SK-N-SH (cell line): ENCODE results near the gene MANBA. TPM values are rescaled to one million over a fixed set of nuclear protein-coding genes. Genes with fewer than 3 reads are reported as not detected.

Experiments used
- CTCF ChIA-PET: fragments of 300-600, 350-600 bp; formaldehyde crosslinking; extraction: SDS; loops from one replicate; lab custom pipeline; 2021; lab: Yijun Ruan, JAX
- POLR2A ChIA-PET: fragments of 350-600 bp; sonication (Branson Sonifier 250); formaldehyde crosslinking; extraction: SDS; loops from one replicate; lab custom pipeline; 2020; ENCODE audit warnings: antibody characterized with exemption, inconsistent platforms; lab: Yijun Ruan, JAX
- DNase-seq: peaks from one replicate; pipeline ENCODE4 v3.0.0; 2012
- H2AFZ ChIP-seq: fragments of 200-600 bp; sonication (generic); 2 replicates; pipeline ENCODE4 v1.8.1; 2016; ENCODE audit warnings: antibody characterized with exemption, mild to moderate bottlenecking, low read depth
- H3F3A ChIP-seq: fragments of 200-600 bp; sonication (generic); replicated peaks from 2 replicates; pipeline ENCODE3; 2016; ENCODE audit warnings: antibody characterized with exemption, mild to moderate bottlenecking; ENCODE audit not compliant: insufficient read depth
- H3K27ac ChIP-seq, 2 experiments: fragments of 200-500 bp in 1 of 2; fragments of 200-600 bp in 1 of 2; sonication (Bioruptor generic) in 1 of 2; sonication (generic), shearing (Covaris generic) in 1 of 2; 2 replicates each; pipeline versions ENCODE4 v1.5.1 to v1.6.1; 2014 to 2016; ENCODE audit warnings: low read depth in 2 of 2, inconsistent platforms in 1 of 2, low read length in 1 of 2, mild to moderate bottlenecking in 1 of 2, mixed read lengths in 1 of 2
- H3K27me3 ChIP-seq: fragments of 200-600 bp; sonication (generic), shearing (Covaris generic); 2 replicates; pipeline ENCODE4 v1.6.1; 2016; ENCODE audit warnings: mixed run types; ENCODE audit not compliant: insufficient read depth
- H3K36me3 ChIP-seq, 2 experiments: fragments of 200-500 bp in 1 of 2; fragments of 200-600 bp in 1 of 2; sonication (Bioruptor generic) in 1 of 2; sonication (generic) in 1 of 2; replicated peaks in 1 of 2; 2 replicates each; pipeline versions ENCODE3 to v1.5.1; 2014 to 2016; ENCODE audit warnings: low read length in 1 of 2, mild to moderate bottlenecking in 1 of 2; ENCODE audit not compliant: insufficient read depth in 2 of 2, control insufficient read depth in 1 of 2
- H3K4me1 ChIP-seq, 2 experiments: fragments of 200-500 bp in 1 of 2; fragments of 200-600 bp in 1 of 2; sonication (Bioruptor generic) in 1 of 2; sonication (generic), shearing (Covaris generic) in 1 of 2; 2 replicates each; pipeline versions ENCODE4 v1.5.1 to v1.6.1; 2014 to 2016; ENCODE audit warnings: low read depth in 1 of 2, low read length in 1 of 2, mixed run types in 1 of 2; ENCODE audit not compliant: insufficient read depth in 2 of 2, control insufficient read depth in 1 of 2
- H3K4me2 ChIP-seq: fragments of 200-600 bp; sonication (generic), shearing (Covaris generic); 2 replicates; pipeline ENCODE4 v1.6.1; 2017; ENCODE audit warnings: mixed run types
- H3K4me3 ChIP-seq, 2 experiments: fragments of 200-500 bp in 1 of 2; fragments of 200-600 bp in 1 of 2; sonication (Bioruptor generic) in 1 of 2; sonication (generic), shearing (Covaris generic) in 1 of 2; 2 replicates each; pipeline versions ENCODE4 v1.5.1 to v1.8.1; 2014 to 2016; ENCODE audit warnings: low read depth in 2 of 2, inconsistent platforms in 1 of 2, low read length in 1 of 2, mild to moderate bottlenecking in 1 of 2, mixed read lengths in 1 of 2, moderate library complexity in 1 of 2
- H3K79me2 ChIP-seq: fragments of 200-600 bp; sonication (generic); 2 replicates; pipeline ENCODE4 v1.8.1; 2017; ENCODE audit warnings: mild to moderate bottlenecking; ENCODE audit not compliant: insufficient read depth
- H3K9ac ChIP-seq: fragments of 200-600 bp; sonication (generic); 2 replicates; pipeline ENCODE4 v1.6.1; 2017; ENCODE audit warnings: mixed run types
- H3K9me2 ChIP-seq: fragments of 200-600 bp; sonication (generic); 2 replicates; pipeline ENCODE4 v1.6.1; 2017; ENCODE audit warnings: mixed run types
- H3K9me3 ChIP-seq: fragments of 200-600 bp; sonication (generic); 2 replicates; pipeline ENCODE4 v1.6.1; 2017; ENCODE audit warnings: mixed run types, mild to moderate bottlenecking, moderate library complexity
- H4K20me1 ChIP-seq: fragments of 200-600 bp; sonication (generic); 2 replicates; pipeline ENCODE4 v1.6.1; 2017; ENCODE audit warnings: mild to moderate bottlenecking, mixed run types; ENCODE audit not compliant: insufficient read depth
- EP300 ChIP-seq, 2 experiments: IDR thresholded peaks; 2 replicates each; pipeline versions ENCODE4 v1.4.0 to v1.6.1; 2012; ENCODE audit warnings: borderline replicate concordance in 1 of 2, low read depth in 1 of 2, low read length in 1 of 2
- FOXJ3 ChIP-seq: sonication (generic); formaldehyde crosslinking; IDR thresholded peaks from 2 replicates; pipeline ENCODE4 v1.5.1; 2020; ENCODE audit warnings: mild to moderate bottlenecking, missing genetic modification reagents
- GATA2 ChIP-seq: sonication (generic); formaldehyde crosslinking; IDR thresholded peaks from 2 replicates; pipeline ENCODE4 v1.5.0; 2020; ENCODE audit warnings: mild to moderate bottlenecking, missing genetic modification reagents
- JUND ChIP-seq: IDR thresholded peaks from 2 replicates; pipeline ENCODE4 v1.4.0; 2012
- POLR2AphosphoS5 ChIP-seq: IDR thresholded peaks from 2 replicates; pipeline ENCODE4 v1.6.1; 2012; ENCODE audit warnings: low read depth, low read length
- RCOR1 ChIP-seq: fragments of 150-350 bp; IDR thresholded peaks from 2 replicates; pipeline ENCODE4 v1.6.1; 2017; ENCODE audit warnings: antibody characterized with exemption, low read length
- SIN3A ChIP-seq: IDR thresholded peaks from 2 replicates; pipeline ENCODE4 v1.6.1; 2012; ENCODE audit warnings: low read depth, mild to moderate bottlenecking, low read length, moderate library complexity, borderline replicate concordance
- SMC3 ChIP-seq: IDR thresholded peaks from 2 replicates; pipeline ENCODE4 v1.6.1; 2012; ENCODE audit warnings: low read depth, low read length, improper control_type of control experiment
- TAF1 ChIP-seq: IDR thresholded peaks from 2 replicates; pipeline ENCODE4 v1.6.1; 2012; ENCODE audit warnings: low read depth, mild to moderate bottlenecking, low read length, moderate library complexity, borderline replicate concordance
- TEAD4 ChIP-seq: IDR thresholded peaks from 2 replicates; pipeline ENCODE4 v1.4.0; 2012; ENCODE audit warnings: mild to moderate bottlenecking, borderline replicate concordance; ENCODE audit not compliant: insufficient read depth
- USF1 ChIP-seq: IDR thresholded peaks from 2 replicates; pipeline ENCODE4 v1.4.0; 2012; ENCODE audit warnings: low read depth, borderline replicate concordance
- WGBS: methylation state at CpG from one replicate; pipeline ENCODE4 v1.1.6; 2017; ENCODE audit warnings: low lambda C conversion rate; 5-methylcytosine and 5-hydroxymethylcytosine counted together
- polyA plus RNA-seq, 3 experiments: library from polyadenylated mRNA; depleted of rRNA; stranded (reverse); fragments of >200 nt; gene quantifications; 2 replicates each; pipeline ENCODE4 v1.2.3, GENCODE V29; 2012
- TF ChIP-seq, protein P1 (sequence below): IDR thresholded peaks from 2 replicates; pipeline ENCODE4 v1.4.0; 2012; ENCODE audit warnings: low read depth
- TF ChIP-seq, protein P2 (sequence below): IDR thresholded peaks from 2 replicates; pipeline ENCODE4; 2012

Gene MANBA
- polyA plus RNA-seq, 1 of the 3 experiments (the other 2 are of a cell fraction) = 13.4 TPM

DNA sequence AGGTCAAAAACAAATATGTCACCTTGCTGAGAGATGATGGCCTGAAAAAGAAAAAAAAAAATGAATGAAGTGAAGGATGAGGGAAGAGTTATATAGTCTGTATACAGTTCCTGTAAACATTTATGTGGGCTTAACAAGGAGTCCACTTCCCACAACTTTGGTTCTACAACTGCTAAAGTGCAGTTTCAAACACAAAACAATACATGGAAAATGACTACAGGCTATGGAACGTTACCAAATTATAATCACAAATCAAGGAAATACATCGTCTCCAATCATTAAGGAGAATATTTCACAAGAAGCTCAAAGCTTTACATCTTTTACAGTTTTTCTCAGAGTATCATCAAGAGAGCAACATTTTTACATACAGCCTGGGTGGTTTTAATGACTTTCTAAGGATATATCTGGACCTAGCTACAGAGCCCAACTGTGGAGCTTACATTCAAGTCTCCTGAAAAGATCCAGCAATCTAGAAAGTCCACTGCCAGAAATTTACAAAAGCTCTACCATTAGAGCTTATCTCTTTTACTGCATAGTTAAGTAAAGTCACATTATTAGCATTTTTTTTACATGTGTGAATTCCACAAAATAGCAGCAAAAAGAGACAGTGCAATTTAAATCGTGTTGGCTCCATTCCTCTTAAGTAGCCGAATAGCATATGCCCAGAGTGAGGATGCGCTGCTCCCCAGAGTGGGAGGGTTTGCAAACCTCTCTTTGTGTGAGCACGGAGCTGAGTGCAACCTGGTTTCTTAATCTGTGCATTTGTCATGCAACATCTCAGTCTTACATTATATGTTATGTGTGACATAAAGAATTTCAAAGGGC is 128.3 kb downstream of the MANBA start:
- H3K4me1 ChIP-seq = 0 out of 4 replicates have a peak, but pooled peaks cover 0 to 5% of the 10 kb centered on the region in 2 experiments
- TF ChIP-seq POLR2AphosphoS5 (no peak), FOXJ3 (CRISPR knock-in tag) (no peak), TAF1 (no peak), JUND (no peak), RCOR1 (no peak), GATA2 (CRISPR knock-in tag) (no peak), SIN3A (no peak), SMC3 (no peak)
- TF ChIP-seq, protein P1, sequence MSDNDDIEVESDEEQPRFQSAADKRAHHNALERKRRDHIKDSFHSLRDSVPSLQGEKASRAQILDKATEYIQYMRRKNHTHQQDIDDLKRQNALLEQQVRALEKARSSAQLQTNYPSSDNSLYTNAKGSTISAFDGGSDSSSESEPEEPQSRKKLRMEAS = no peak
- TF ChIP-seq, all 33 proteins: peak for 0
- Histone ChIP-seq H3K9me2 (no peaks in the 10 kb centered on the region), H3K27me3 (no peaks in the 10 kb centered on the region), H2AFZ (no peak overlapping the region), H3K4me3 (no peak overlapping the region), H3K79me2 (no peaks in the 10 kb centered on the region), H3K9ac (no peak overlapping the region), H4K20me1 (no peaks in the 10 kb centered on the region), H3K9me3 (no peaks in the 10 kb centered on the region), H3K4me2 (no peak overlapping the region), H3F3A (peaks cover 8% of the 10 kb centered on the region), H3K27ac (no peak overlapping the region), H3K36me3 (peaks cover 8 to 23% of the 10 kb centered on the region in 2 experiments)
- 75% methylated on average over 6 of the region's 6 CpGs for WGBS
- POLR2A ChIA-PET = no interaction called here
- CTCF ChIA-PET = interaction anchor here (1.0 to 1.4 kb wide), 2 partner anchors 9 to 62 kb away, joined by 3 to 5 read pairs; no protein-coding TSS in a partner anchor
- DNase-seq = no peak

DNA sequence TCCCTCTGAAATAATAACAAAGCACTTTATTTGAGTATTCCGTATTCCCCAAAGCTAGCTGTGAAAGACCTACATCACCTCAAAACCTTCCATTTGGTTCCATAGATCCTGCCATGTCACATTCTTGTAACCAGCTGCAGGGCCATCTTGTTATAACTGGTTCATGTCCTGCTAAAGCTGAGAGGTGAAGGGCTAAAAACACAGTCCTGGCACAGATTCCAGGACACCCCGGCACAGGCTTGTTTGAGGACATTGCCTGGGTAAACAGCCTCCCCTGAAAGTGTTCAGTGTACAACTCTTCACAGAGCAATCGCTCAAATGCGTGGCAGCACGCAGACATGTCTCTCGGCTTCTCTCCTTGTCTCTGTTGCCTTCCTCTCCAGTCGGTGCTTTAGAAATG is 129.2 kb downstream of the MANBA start:
- POLR2A ChIA-PET = no interaction called here
- H3K4me2 ChIP-seq = no peak overlapping the region
- no peaks in the 10 kb centered on the region for H3K79me2 ChIP-seq
- H3K9me3 ChIP-seq = no peaks in the 10 kb centered on the region
- 0 out of 4 replicates have a peak, but pooled peaks cover 0 to 5% of the 10 kb centered on the region in 2 experiments for H3K4me1 ChIP-seq
- CTCF ChIA-PET = no interaction called here
- H3F3A ChIP-seq = peaks cover 11% of the 10 kb centered on the region
- H3K4me3 ChIP-seq = no peak overlapping the region
- H3K36me3 ChIP-seq = peaks cover 8 to 23% of the 10 kb centered on the region in 2 experiments
- TF ChIP-seq TEAD4 (no peak), EP300 (IDR thresholded peaks at IDR 0.05; ENCODE audit: borderline replicate concordance in 1 of 2, low read depth in 1 of 2, low read length in 1 of 2) (no peak), USF1 (no peak)
- TF ChIP-seq, protein P2, sequence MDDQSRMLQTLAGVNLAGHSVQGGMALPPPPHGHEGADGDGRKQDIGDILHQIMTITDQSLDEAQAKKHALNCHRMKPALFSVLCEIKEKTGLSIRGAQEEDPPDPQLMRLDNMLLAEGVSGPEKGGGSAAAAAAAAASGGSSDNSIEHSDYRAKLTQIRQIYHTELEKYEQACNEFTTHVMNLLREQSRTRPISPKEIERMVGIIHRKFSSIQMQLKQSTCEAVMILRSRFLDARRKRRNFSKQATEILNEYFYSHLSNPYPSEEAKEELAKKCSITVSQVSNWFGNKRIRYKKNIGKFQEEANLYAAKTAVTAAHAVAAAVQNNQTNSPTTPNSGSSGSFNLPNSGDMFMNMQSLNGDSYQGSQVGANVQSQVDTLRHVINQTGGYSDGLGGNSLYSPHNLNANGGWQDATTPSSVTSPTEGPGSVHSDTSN = no peak
- H3K9me2 ChIP-seq = no peaks in the 10 kb centered on the region
- no peak overlapping the region for H2AFZ ChIP-seq
- no peaks in the 10 kb centered on the region for H4K20me1 ChIP-seq
- 82% methylated on average over 7 of the region's 7 CpGs for WGBS
- no peak overlapping the region for H3K9ac ChIP-seq
- no peak for DNase-seq
- no peaks in the 10 kb centered on the region for H3K27me3 ChIP-seq
- no peak overlapping the region for H3K27ac ChIP-seq
